Measurements from ENCODE around the gene HS1BP3. TPM values are rescaled to one million over a fixed set of nuclear protein-coding genes. Genes with fewer than 3 reads are reported as not detected.
A peak's percentile ranks its signal among the peaks of the same experiment; 100 is the strongest.

HS1BP3 gene
- total and polyA plus RNA-seq, 2 donors (not counting 3 experiments of a cell fraction or from before 2014, with no cell fraction given) = 27.4 to 33.1 TPM

- POLR2A ChIA-PET = no interaction called here
- H2AFZ ChIP-seq (ENCODE audit: low read depth, low read length) = peak overlapping the region; percentile 78
Observed at GRCh38 chr2:20667151-20667530, 16.2 kb upstream of the HS1BP3 start.

More at GRCh38 chr2:20667151-20667530, 16.2 kb upstream of the HS1BP3 start:
- H3K9me3 ChIP-seq (replicated peaks; ENCODE audit: control insufficient read depth, insufficient read depth, low read length) = no peaks in the 10 kb centered on the region
- no peak overlapping the region for H3K27ac ChIP-seq (ENCODE audit: insufficient read depth, low read depth, low read length)
- H3K9me1 ChIP-seq (replicated peaks; ENCODE audit: control insufficient read depth, extremely low read depth, insufficient read depth, low read length) = no peaks in the 10 kb centered on the region
- no peaks in the 10 kb centered on the region for H3K79me2 ChIP-seq (ENCODE audit: control insufficient read depth, insufficient read depth, low read length)
- CTCF ChIA-PET = interaction anchor here (0.5 to 3.5 kb wide), 9 partner anchors 9 to 296 kb away, joined by 3 to 29 read pairs (median 5); partner anchors contain the start of gene HS1BP3
- peaks cover 0 to 2% of the 10 kb centered on the region in 2 experiments for H3K36me3 ChIP-seq (ENCODE audit: control insufficient read depth in 2 of 2, extremely low read depth in 1 of 2, insufficient read depth in 2 of 2, low read length in 2 of 2)
- BruUV-seq (replicated peaks) = no TSS peak
- H3K4me3 ChIP-seq (replicated peaks in 1 of 3; ENCODE audit: insufficient read depth in 1 of 3, low read depth in 1 of 3, low read length in 3 of 3) = peak overlapping the region in 2 of 3 experiments; percentile 23 to 46
- FAIRE-seq (no peak), DNase-seq (ENCODE audit: low read depth, low spot score) (no peak)
- H4K20me1 ChIP-seq (replicated peaks; ENCODE audit: control insufficient read depth, extremely low read depth, insufficient read depth, low read length) = no peaks in the 10 kb centered on the region
- H3K27me3 ChIP-seq (ENCODE audit: control insufficient read depth in 2 of 2, insufficient read depth in 2 of 2, low read length in 2 of 2) = peaks cover 56 to 79% of the 10 kb centered on the region in 2 experiments
- H3K4me2 ChIP-seq (ENCODE audit: insufficient read depth, low read length) = peak overlapping the region; percentile 53
- H3K9ac ChIP-seq (replicated peaks; ENCODE audit: extremely low read depth, insufficient read depth, low read length) = no peak overlapping the region
- dilution Hi-C loops (cut with MboI; ENCODE audit: extremely low pct_ligation_motif_present, low sequenced_read_pairs) = no loop called here
- TF ChIP-seq MYC (IDR thresholded peaks at IDR 0.05; ENCODE audit: low read depth, low read length) (no peak), FOS (IDR thresholded peaks at IDR 0.05; ENCODE audit: borderline replicate concordance, insufficient read depth, low read length) (no peak), MAX (IDR thresholded peaks at IDR 0.05; ENCODE audit: insufficient read depth, insufficient read length) (no peak), GATA2 (IDR thresholded peaks at IDR 0.05; ENCODE audit: insufficient read depth, insufficient read length, low read depth, low read length) (no peak), POLR2AphosphoS5 (IDR thresholded peaks at IDR 0.05; ENCODE audit: insufficient read depth, low read depth, low read length) (no peak), JUN (IDR thresholded peaks at IDR 0.05; ENCODE audit: borderline replicate concordance, insufficient read depth, insufficient read length, low read depth) (no peak), EZH2 (IDR thresholded peaks at IDR 0.05; ENCODE audit: borderline replicate concordance, low read depth, low read length, severe bottlenecking) (no peak), POLR2A (IDR thresholded peaks at IDR 0.05; ENCODE audit: low read depth, low read length) (no peak), CTCF (IDR thresholded peaks at IDR 0.05; ENCODE audit: extremely low read depth in 1 of 2, insufficient read depth in 1 of 2, low read depth in 1 of 2, low read length in 2 of 2) (no peak)
- intact Hi-C loops (cut with micrococcal nuclease) = loop anchor here (5.0 kb wide), 2 partner anchors 80 to 650 kb away; no protein-coding TSS in a partner anchor
- H3K4me1 ChIP-seq (ENCODE audit: control insufficient read depth, extremely low read depth, insufficient read depth, low read length) = peaks cover 16% of the 10 kb centered on the region
